ENCODE measurements around the gene PIGL.

The PIGL gene

GRCh38 chr17:16285646-16286008 is 68.6 kb downstream of the PIGL start:
- Histone ChIP-seq H3K4me2 (ENCODE audit: low read depth, low read length) (no peak overlapping the region), H3K9ac (ENCODE audit: low read length) (no peak overlapping the region), H2AFZ (ENCODE audit: low read length) (no peak overlapping the region), H4K20me1 (ENCODE audit: insufficient read depth, low read length) (no peaks in the 10 kb centered on the region), H3K79me2 (ENCODE audit: low read length) (no peaks in the 10 kb centered on the region), H3K27ac (ENCODE audit: low read length) (no peak overlapping the region), H3K36me3 (replicated peaks; ENCODE audit: insufficient read depth, low read length) (no peaks in the 10 kb centered on the region), H3K4me3 (ENCODE audit: low read length) (no peak overlapping the region), H3K27me3 (replicated peaks; ENCODE audit: insufficient read depth, low read length) (no peaks in the 10 kb centered on the region), H3F3A (ENCODE audit: insufficient read depth, low read length) (no peaks in the 10 kb centered on the region), H3K4me1 (ENCODE audit: low read length) (peaks cover 6% of the 10 kb centered on the region; the same call in 1 of the 2 replicates), H3K9me3 (replicated peaks; ENCODE audit: insufficient read depth, low read length) (no peaks in the 10 kb centered on the region), H3K9me2 (replicated peaks; ENCODE audit: insufficient read depth, low read length) (no peaks in the 10 kb centered on the region)
- DNase-seq = no peak
- TF ChIP-seq CTCF (IDR thresholded peaks at IDR 0.05; ENCODE audit: low read length) = no peak
- TF ChIP-seq EZH2 (optimal IDR thresholded peaks at IDR 0.05; ENCODE audit: low read depth, low read length) = no peak

- Histone ChIP-seq H3K27ac (ENCODE audit: low read length) (no peak overlapping the region), H3K36me3 (replicated peaks; ENCODE audit: insufficient read depth, low read length) (no peaks in the 10 kb centered on the region), H3K27me3 (replicated peaks; ENCODE audit: insufficient read depth, low read length) (no peaks in the 10 kb centered on the region), H3F3A (ENCODE audit: insufficient read depth, low read length) (no peaks in the 10 kb centered on the region), H4K20me1 (ENCODE audit: insufficient read depth, low read length) (no peaks in the 10 kb centered on the region), H3K4me1 (ENCODE audit: low read length) (peaks cover 6% of the 10 kb centered on the region; the same call in 1 of the 2 replicates), H3K9ac (ENCODE audit: low read length) (no peak overlapping the region), H3K4me3 (ENCODE audit: low read length) (no peak overlapping the region), H3K9me3 (replicated peaks; ENCODE audit: insufficient read depth, low read length) (no peaks in the 10 kb centered on the region), H3K4me2 (ENCODE audit: low read depth, low read length) (no peak overlapping the region), H2AFZ (ENCODE audit: low read length) (no peak overlapping the region), H3K9me2 (replicated peaks; ENCODE audit: insufficient read depth, low read length) (no peaks in the 10 kb centered on the region), H3K79me2 (ENCODE audit: low read length) (no peaks in the 10 kb centered on the region)
- DNase-seq = no peak
- no peak for TF ChIP-seq CTCF (IDR thresholded peaks at IDR 0.05; ENCODE audit: low read length)
- no peak for TF ChIP-seq EZH2 (optimal IDR thresholded peaks at IDR 0.05; ENCODE audit: low read depth, low read length)
Observed at GRCh38 chr17:16286009-16286946, 69.3 kb downstream of the PIGL start.

GRCh38 chr17:16286947-16287562 is 70.0 kb downstream of the PIGL start:
- no peaks in the 10 kb centered on the region for H3F3A ChIP-seq (ENCODE audit: insufficient read depth, low read length)
- H3K36me3 ChIP-seq (replicated peaks; ENCODE audit: insufficient read depth, low read length) = no peaks in the 10 kb centered on the region
- no peaks in the 10 kb centered on the region for H3K27me3 ChIP-seq (replicated peaks; ENCODE audit: insufficient read depth, low read length)
- no peak for DNase-seq
- no peak overlapping the region for H3K27ac ChIP-seq (ENCODE audit: low read length)
- TF ChIP-seq CTCF (IDR thresholded peaks at IDR 0.05; ENCODE audit: low read length) (no peak), EZH2 (optimal IDR thresholded peaks at IDR 0.05; ENCODE audit: low read depth, low read length) (no peak), EZH2phosphoT487 (IDR thresholded peaks at IDR 0.05; ENCODE audit: low read length) (no peak)
- no peaks in the 10 kb centered on the region for H3K9me3 ChIP-seq (replicated peaks; ENCODE audit: insufficient read depth, low read length)
- H3K4me1 ChIP-seq (ENCODE audit: low read length) = peaks cover 6% of the 10 kb centered on the region; the same call in 1 of the 2 replicates
- H3K9ac ChIP-seq (ENCODE audit: low read length) = no peak overlapping the region
- no peak overlapping the region for H2AFZ ChIP-seq (ENCODE audit: low read length)
- H3K4me3 ChIP-seq (ENCODE audit: low read length) = no peak overlapping the region
- no peaks in the 10 kb centered on the region for H4K20me1 ChIP-seq (ENCODE audit: insufficient read depth, low read length)
- H3K4me2 ChIP-seq (ENCODE audit: low read depth, low read length) = peak overlapping the region; percentile 8; the same call in 1 of the 2 replicates
- no peaks in the 10 kb centered on the region for H3K79me2 ChIP-seq (ENCODE audit: low read length)
- H3K9me2 ChIP-seq (replicated peaks; ENCODE audit: insufficient read depth, low read length) = no peaks in the 10 kb centered on the region

All from MM.1S (cell line).